Measurements from ENCODE around the gene FHIT.

GRCh38 chr3:60967141-60967540 is 284.1 kb downstream of the FHIT start:
- TF ChIP-seq CTCF (conservative IDR thresholded peaks at IDR 0.05), result no peak
- no peak for TF ChIP-seq EZH2 (IDR thresholded peaks at IDR 0.05; ENCODE audit: low read depth)

All from PC-9 (cell line).